Measurements from ENCODE around the gene MRPL20. TPM values are rescaled to one million over a fixed set of nuclear protein-coding genes. Genes with fewer than 3 reads are reported as not detected.

The MRPL20 gene
- total and polyA plus RNA-seq, 9 of the 15 experiments (the other 6 are each of a cell fraction or from before 2014, with no cell fraction given) = 180 to 671 (median 229) TPM

DNA sequence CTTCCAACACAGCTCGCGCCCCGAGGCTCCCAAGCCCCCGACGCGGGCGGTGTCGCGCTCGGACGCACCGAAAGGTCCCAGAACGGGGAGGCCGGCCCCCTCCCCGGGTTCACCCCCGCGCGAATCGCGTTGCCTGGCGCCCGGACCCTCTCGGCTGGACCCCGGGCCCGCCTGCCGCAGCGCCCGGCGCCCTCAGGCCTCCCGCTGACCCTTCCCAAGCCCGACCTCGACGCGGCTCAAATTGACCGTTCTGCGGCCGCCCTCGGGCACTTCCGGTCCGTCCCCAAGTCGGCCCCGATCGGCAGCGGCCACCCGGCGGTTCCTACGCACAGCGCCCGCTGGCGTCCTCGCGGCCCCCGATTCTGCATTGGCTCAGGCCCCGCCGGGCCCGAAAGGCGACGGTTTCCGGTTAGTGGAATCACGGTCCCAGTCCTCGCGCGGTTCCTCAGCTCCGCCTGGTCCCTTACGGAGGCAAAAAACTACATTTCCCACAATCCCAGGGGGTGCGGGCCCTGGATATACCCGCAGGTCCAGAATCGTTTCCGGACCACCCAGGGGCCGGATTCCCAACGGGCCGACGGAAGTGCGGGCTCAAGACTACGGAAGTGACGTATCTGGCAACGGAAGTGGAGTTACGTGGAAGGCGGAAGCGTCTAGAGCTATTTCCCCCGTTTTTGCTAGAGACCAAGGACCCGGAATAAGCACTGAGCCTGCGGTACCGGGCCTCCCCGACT is 32.0 kb downstream of the MRPL20 start, which contains the start of gene AURKAIP1 (continued):
- TF ChIP-seq, protein P1, sequence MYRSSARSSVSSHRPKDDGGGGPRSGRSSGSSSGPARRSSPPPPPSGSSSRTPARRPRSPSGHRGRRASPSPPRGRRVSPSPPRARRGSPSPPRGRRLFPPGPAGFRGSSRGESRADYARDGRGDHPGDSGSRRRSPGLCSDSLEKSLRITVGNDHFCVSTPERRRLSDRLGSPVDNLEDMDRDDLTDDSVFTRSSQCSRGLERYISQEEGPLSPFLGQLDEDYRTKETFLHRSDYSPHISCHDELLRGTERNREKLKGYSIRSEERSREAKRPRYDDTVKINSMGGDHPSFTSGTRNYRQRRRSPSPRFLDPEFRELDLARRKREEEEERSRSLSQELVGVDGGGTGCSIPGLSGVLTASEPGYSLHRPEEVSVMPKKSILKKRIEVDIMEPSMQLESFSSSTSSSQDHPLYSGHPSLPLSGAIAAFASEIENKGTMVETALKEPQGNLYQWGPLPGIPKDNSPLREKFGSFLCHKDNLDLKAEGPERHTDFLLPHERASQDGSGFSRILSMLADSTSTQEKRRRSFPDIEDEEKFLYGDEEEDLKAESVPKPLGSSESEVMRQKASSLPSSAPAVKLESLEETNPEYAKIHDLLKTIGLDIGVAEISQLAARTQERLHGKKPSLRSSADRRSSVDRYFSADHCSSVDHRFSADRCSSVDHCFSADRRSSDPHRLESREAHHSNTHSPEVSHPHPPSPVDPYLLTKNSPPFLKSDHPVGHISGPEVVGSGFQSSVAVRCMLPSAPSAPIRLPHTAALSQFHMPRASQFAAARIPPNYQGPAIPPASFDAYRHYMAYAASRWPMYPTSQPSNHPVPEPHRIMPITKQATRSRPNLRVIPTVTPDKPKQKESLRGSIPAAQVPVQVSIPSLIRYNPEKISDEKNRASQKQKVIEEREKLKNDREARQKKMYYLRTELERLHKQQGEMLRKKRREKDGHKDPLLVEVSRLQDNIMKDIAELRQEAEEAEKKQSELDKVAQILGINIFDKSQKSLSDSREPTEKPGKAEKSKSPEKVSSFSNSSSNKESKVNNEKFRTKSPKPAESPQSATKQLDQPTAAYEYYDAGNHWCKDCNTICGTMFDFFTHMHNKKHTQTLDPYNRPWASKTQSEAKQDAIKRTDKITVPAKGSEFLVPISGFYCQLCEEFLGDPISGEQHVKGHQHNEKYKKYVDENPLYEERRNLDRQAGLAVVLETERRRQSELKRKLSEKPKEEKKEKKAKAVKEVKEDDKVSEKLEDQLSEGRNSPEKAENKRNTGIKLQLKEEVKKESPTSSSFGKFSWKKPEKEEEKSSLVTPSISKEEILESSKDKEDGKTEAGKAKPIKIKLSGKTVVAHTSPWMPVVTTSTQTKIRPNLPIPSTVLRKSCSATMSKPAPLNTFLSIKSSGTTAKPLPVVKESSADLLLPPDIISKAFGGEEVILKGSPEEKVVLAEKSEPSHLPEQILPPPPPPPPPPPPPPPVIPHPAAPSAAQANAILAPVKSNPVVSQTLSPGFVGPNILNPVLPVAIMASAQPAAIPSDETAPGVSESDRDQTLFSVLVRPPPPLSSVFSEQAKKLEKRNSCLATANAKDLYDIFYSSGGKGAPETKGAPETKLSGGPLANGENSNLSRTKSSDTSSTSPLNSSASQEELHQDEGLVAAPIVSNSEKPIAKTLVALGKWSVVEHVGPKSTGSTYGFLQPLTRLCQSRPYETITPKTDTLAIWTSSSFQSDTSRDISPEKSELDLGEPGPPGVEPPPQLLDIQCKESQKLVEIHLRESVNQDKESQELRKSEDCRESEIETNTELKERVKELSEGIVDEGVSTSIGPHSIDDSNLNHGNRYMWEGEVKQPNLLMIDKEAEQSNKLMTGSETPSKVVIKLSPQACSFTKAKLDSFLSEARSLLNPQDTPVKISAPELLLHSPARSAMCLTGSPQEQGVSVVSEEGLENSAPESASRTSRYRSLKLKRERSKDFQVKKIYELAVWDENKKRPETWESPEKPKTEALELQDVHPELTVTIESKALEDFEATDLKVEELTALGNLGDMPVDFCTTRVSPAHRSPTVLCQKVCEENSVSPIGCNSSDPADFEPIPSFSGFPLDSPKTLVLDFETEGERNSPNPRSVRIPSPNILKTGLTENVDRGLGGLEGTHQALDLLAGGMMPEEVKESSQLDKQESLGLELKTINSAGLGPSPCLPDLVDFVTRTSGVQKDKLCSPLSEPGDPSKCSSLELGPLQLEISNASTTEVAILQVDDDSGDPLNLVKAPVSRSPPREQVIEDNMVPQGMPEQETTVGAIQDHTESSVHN (IDR thresholded peaks at IDR 0.05; ENCODE audit: borderline replicate concordance in 1 of 2, low read depth in 1 of 2) = no peak
- TF ChIP-seq ZNF79 (CRISPR knock-in tag; IDR thresholded peaks at IDR 0.05; ENCODE audit: low read depth) (no peak), SOX6 (IDR thresholded peaks at IDR 0.05) (peak; percentile 89), MCM7 (IDR thresholded peaks at IDR 0.05) (no peak), RNF2 (IDR thresholded peaks at IDR 0.05) (peak; percentile 93), FOXJ2 (tag; IDR thresholded peaks at IDR 0.05) (peak; percentile 93), HLTF (IDR thresholded peaks at IDR 0.05) (peak; percentile 81), KDM1A (IDR thresholded peaks at IDR 0.05) (no peak), ESRRA (IDR thresholded peaks at IDR 0.05; ENCODE audit: borderline replicate concordance, low read depth) (peak; percentile 97), ZNF347 (CRISPR knock-in tag; IDR thresholded peaks at IDR 0.05; ENCODE audit: low read depth) (no peak), STAT5A (IDR thresholded peaks at IDR 0.05; ENCODE audit: borderline replicate concordance, low read length) (0 out of 2 replicates have a peak, but pooled peaks have one; percentile 33), PTTG1 (tag; IDR thresholded peaks at IDR 0.05; ENCODE audit: low read depth) (no peak), EHMT2 (IDR thresholded peaks at IDR 0.05) (no peak), ZNF57 (CRISPR knock-in tag; IDR thresholded peaks at IDR 0.05) (peak; percentile 58; the same call in 1 of the 2 replicates), RBM15 (IDR thresholded peaks at IDR 0.05; ENCODE audit: insufficient read depth, low read length) (no peak), YY1 (IDR thresholded peaks at IDR 0.05; ENCODE audit: borderline replicate concordance in 1 of 3, control insufficient read depth in 1 of 3, extremely low read depth in 1 of 3, insufficient read depth in 3 of 3, insufficient read length in 1 of 3, insufficient replicate concordance in 2 of 3, low read depth in 1 of 3, low read length in 2 of 3) (peak in 2 of 3 experiments; percentile 83 to 84)
- TF ChIP-seq, protein P2, sequence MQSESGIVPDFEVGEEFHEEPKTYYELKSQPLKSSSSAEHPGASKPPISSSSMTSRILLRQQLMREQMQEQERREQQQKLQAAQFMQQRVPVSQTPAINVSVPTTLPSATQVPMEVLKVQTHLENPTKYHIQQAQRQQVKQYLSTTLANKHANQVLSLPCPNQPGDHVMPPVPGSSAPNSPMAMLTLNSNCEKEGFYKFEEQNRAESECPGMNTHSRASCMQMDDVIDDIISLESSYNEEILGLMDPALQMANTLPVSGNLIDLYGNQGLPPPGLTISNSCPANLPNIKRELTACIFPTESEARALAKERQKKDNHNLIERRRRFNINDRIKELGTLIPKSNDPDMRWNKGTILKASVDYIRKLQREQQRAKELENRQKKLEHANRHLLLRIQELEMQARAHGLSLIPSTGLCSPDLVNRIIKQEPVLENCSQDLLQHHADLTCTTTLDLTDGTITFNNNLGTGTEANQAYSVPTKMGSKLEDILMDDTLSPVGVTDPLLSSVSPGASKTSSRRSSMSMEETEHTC (IDR thresholded peaks at IDR 0.05) = no peak; the same call in 1 of the 2 replicates
- TF ChIP-seq, protein P3, sequence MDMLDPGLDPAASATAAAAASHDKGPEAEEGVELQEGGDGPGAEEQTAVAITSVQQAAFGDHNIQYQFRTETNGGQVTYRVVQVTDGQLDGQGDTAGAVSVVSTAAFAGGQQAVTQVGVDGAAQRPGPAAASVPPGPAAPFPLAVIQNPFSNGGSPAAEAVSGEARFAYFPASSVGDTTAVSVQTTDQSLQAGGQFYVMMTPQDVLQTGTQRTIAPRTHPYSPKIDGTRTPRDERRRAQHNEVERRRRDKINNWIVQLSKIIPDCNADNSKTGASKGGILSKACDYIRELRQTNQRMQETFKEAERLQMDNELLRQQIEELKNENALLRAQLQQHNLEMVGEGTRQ (CRISPR knock-in tag; IDR thresholded peaks at IDR 0.05) = no peak; the same call in 1 of the 2 replicates
